Parathyroid adenoma (tissue), 2 donors: ENCODE data around the gene CIROP.

Experiments used
- H2AFZ ChIP-seq: fragments of 300-600 bp; sonication (generic); one replicate; pipeline ENCODE4 v1.7.0; 2017; ENCODE audit warnings: antibody characterized with exemption, mild to moderate bottlenecking
- H3K27ac ChIP-seq: fragments of 300-600 bp; sonication (generic); one replicate; pipeline ENCODE4 v1.7.0; 2017
- H3K27me3 ChIP-seq: fragments of 300-600 bp; sonication (generic); one replicate; pipeline ENCODE4 v1.7.0; 2017; ENCODE audit warnings: low read length; ENCODE audit not compliant: control insufficient read depth, insufficient read depth
- H3K36me3 ChIP-seq: fragments of 300-600 bp; sonication (generic); one replicate; pipeline ENCODE4 v1.7.0; 2017; ENCODE audit warnings: low read length; ENCODE audit not compliant: control insufficient read depth, insufficient read depth
- H3K4me1 ChIP-seq: fragments of 300-600 bp; sonication (generic); one replicate; pipeline ENCODE4 v1.7.0; 2017; ENCODE audit warnings: control low read depth
- H3K4me2 ChIP-seq: fragments of 300-600 bp; sonication (generic); one replicate; pipeline ENCODE4 v1.7.0; 2017; ENCODE audit warnings: low read length
- H3K4me3 ChIP-seq: fragments of 300-600 bp; sonication (generic); one replicate; pipeline ENCODE4 v1.7.0; 2017; ENCODE audit warnings: low read depth, low read length
- H3K79me2 ChIP-seq: fragments of 300-600 bp; sonication (generic); one replicate; pipeline ENCODE4 v1.7.0; 2017; ENCODE audit warnings: control low read depth
- H3K9ac ChIP-seq: fragments of 300-600 bp; sonication (generic); one replicate; pipeline ENCODE4 v1.7.0; 2017; ENCODE audit warnings: mild to moderate bottlenecking
- H3K9me3 ChIP-seq: fragments of 300-600 bp; sonication (generic); one replicate; pipeline ENCODE4 v1.7.0; 2017; ENCODE audit warnings: low read length; ENCODE audit not compliant: control insufficient read depth
- TF ChIP-seq, protein P1 (sequence below): fragments of 300-600 bp; sonication (generic); IDR thresholded peaks from one replicate; pipeline ENCODE4 v1.7.0; 2017; ENCODE audit warnings: antibody characterized with exemption, mild to moderate bottlenecking
- donor health status: primary hyperparathyroidism.

The CIROP gene

DNA sequence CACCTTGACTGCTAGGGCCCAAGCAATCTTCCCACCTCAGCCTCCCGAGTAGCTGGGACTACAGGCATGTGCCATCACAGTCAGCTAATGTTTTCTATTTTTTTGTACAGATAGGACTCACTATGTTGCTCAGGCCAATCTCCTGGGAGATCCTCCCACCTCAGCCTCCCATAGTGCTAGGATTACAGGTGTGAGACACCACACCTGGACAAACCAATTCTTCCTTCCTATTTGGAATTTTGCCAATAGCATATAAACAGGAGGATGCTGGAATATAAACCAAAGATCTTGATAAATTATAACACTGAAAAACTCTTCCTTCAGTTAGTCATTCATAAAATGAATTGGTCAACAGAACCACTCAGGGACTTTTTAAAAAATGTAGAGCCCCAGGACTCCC lies 18.2 kb downstream of the CIROP start:
- TF ChIP-seq, protein P1, sequence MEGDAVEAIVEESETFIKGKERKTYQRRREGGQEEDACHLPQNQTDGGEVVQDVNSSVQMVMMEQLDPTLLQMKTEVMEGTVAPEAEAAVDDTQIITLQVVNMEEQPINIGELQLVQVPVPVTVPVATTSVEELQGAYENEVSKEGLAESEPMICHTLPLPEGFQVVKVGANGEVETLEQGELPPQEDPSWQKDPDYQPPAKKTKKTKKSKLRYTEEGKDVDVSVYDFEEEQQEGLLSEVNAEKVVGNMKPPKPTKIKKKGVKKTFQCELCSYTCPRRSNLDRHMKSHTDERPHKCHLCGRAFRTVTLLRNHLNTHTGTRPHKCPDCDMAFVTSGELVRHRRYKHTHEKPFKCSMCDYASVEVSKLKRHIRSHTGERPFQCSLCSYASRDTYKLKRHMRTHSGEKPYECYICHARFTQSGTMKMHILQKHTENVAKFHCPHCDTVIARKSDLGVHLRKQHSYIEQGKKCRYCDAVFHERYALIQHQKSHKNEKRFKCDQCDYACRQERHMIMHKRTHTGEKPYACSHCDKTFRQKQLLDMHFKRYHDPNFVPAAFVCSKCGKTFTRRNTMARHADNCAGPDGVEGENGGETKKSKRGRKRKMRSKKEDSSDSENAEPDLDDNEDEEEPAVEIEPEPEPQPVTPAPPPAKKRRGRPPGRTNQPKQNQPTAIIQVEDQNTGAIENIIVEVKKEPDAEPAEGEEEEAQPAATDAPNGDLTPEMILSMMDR: no peak
- H3K27ac ChIP-seq: no peak overlapping the region
- no peaks in the 10 kb centered on the region for H3K36me3 ChIP-seq
- no peaks in the 10 kb centered on the region for H3K4me1 ChIP-seq
- no peak overlapping the region for H3K4me3 ChIP-seq
- no peaks in the 10 kb centered on the region for H3K27me3 ChIP-seq
- H3K9me3 ChIP-seq: no peaks in the 10 kb centered on the region
- peaks cover 13% of the 10 kb centered on the region for H3K79me2 ChIP-seq
- H3K9ac ChIP-seq: no peak overlapping the region
- H3K4me2 ChIP-seq: no peak overlapping the region
- H2AFZ ChIP-seq: no peak overlapping the region

DNA sequence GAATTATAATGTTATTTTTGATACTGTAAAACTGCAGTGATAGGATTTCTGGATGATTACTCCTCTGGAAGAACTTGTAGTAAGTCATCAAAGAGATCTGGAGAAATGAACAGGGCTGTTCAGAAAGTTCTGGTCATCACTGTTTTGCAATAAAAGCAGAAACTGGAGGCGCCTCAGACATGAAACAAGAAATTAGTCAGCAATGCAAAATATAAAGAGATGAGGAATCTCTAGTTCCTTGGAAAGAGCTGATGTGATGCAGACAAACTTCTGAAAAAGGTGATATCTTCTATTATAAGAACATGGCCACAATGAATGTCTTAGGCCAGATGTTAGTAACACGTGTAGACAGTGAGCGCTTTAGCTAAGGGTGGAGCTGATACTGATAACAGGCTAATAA lies 19.3 kb downstream of the CIROP start:
- H3K9me3 ChIP-seq: no peaks in the 10 kb centered on the region
- H3K9ac ChIP-seq: no peak overlapping the region
- H3K27ac ChIP-seq: no peak overlapping the region
- no peak overlapping the region for H3K4me2 ChIP-seq
- H3K27me3 ChIP-seq: no peaks in the 10 kb centered on the region
- H3K4me3 ChIP-seq: no peak overlapping the region
- H3K79me2 ChIP-seq: peaks cover 9% of the 10 kb centered on the region
- TF ChIP-seq, protein P1: no peak
- H3K36me3 ChIP-seq: no peaks in the 10 kb centered on the region
- no peaks in the 10 kb centered on the region for H3K4me1 ChIP-seq
- H2AFZ ChIP-seq: no peak overlapping the region

- Histone ChIP-seq H3K9me3 (no peaks in the 10 kb centered on the region), H3K4me2 (no peak overlapping the region), H3K4me1 (no peaks in the 10 kb centered on the region), H3K36me3 (no peaks in the 10 kb centered on the region), H3K27me3 (no peaks in the 10 kb centered on the region), H3K27ac (no peak overlapping the region), H2AFZ (no peak overlapping the region), H3K79me2 (peaks cover 10% of the 10 kb centered on the region), H3K9ac (no peak overlapping the region), H3K4me3 (no peak overlapping the region)
- TF ChIP-seq, protein P1: no peak
Measured at GRCh38 chr14:23080474-23080873, 24.3 kb downstream of the CIROP start.

DNA sequence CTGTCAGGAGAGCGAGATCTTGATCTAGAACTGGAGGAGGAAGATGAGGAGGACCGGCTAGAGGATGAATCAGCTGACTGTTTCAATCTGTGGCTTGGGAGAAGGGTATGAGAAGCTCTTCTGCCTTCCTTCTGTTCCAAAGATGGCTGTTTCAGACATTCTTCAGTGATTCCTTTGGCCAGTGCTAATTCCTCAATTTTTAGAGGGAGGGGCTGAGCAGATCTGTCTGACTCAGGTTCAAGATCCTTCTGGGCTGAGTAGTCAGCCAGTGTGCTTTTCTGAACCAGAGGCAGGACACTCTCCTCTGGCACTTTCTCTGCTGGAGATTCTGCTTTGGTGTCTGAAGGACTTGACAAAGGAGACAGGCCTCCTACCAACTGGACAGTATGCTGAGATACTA lies 25.1 kb downstream of the CIROP start:
- H3K9me3 ChIP-seq: no peaks in the 10 kb centered on the region
- TF ChIP-seq, protein P1: no peak
- no peaks in the 10 kb centered on the region for H3K4me1 ChIP-seq
- no peaks in the 10 kb centered on the region for H3K36me3 ChIP-seq
- H3K27me3 ChIP-seq: no peaks in the 10 kb centered on the region
- no peak overlapping the region for H2AFZ ChIP-seq
- H3K4me3 ChIP-seq: no peak overlapping the region
- no peak overlapping the region for H3K27ac ChIP-seq
- H3K79me2 ChIP-seq: peaks cover 10% of the 10 kb centered on the region
- no peak overlapping the region for H3K4me2 ChIP-seq
- no peak overlapping the region for H3K9ac ChIP-seq

- H3K27ac ChIP-seq: no peak overlapping the region
- no peak overlapping the region for H3K9ac ChIP-seq
- no peak overlapping the region for H3K4me2 ChIP-seq
- H3K27me3 ChIP-seq: no peaks in the 10 kb centered on the region
- H3K9me3 ChIP-seq: no peaks in the 10 kb centered on the region
- no peak overlapping the region for H3K4me3 ChIP-seq
- H2AFZ ChIP-seq: no peak overlapping the region
- TF ChIP-seq, protein P1: no peak
- no peaks in the 10 kb centered on the region for H3K36me3 ChIP-seq
- H3K4me1 ChIP-seq: no peaks in the 10 kb centered on the region
- peaks cover 10% of the 10 kb centered on the region for H3K79me2 ChIP-seq
Measured at GRCh38 chr14:23078692-23079116, 26.1 kb downstream of the CIROP start.
